Measurements from ENCODE around the gene VASP. TPM values are rescaled to one million over a fixed set of nuclear protein-coding genes. Genes with fewer than 3 reads are reported as not detected.

Gene VASP
- total RNA-seq, 1 experiment from 2014 or later = 144 TPM

DNA sequence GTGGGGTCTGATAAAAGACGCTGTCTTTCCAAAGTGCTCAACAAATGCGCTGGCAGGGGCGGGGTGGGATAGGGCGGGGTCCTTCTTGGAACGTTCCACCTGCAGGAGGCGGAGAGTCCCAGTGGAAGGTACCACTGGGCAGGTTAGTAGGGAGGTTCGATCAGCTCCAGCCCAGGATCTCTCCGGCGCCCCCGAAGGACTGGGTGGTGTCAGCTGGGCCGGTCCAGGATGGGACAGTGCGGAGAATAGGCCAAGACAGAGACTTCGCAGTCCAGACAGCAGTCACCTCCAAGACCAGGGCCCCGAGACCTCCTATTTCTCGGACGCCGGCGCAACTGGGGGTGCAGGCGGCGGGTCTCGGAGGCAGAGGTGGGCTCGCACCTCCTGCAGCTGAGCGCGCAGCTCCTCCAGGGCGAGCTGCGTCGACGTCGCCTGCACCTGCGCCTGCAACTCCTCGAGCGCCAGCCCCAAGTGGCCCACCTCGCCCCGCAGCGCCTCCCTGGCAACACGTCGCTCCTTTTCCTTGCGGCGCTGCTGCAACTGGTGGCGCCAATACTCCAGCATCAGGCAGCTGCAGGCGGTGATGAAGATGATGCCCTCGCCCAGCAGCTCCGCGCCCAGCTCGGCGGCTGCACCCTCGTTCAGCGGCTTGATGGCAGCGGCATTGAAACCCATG is 21.6 kb downstream of the VASP start (continued):
- TF ChIP-seq SOX15 (CRISPR knock-in tag; IDR thresholded peaks at IDR 0.05) (no peak), HMGA2 (CRISPR knock-in tag; IDR thresholded peaks at IDR 0.05) (no peak), TCF7 (CRISPR knock-in tag; IDR thresholded peaks at IDR 0.05; ENCODE audit: low read depth) (no peak), TEAD1 (CRISPR knock-in tag; IDR thresholded peaks at IDR 0.05) (0 out of 2 replicates have a peak, but pooled peaks have one; percentile 46), JUN (CRISPR knock-in tag; IDR thresholded peaks at IDR 0.05) (no peak), NR2C2 (CRISPR knock-in tag; IDR thresholded peaks at IDR 0.05) (peak; percentile 45; the same call in 1 of the 2 replicates), PRRX2 (CRISPR knock-in tag; IDR thresholded peaks at IDR 0.05) (peak; percentile 91), MXD4 (CRISPR knock-in tag; IDR thresholded peaks at IDR 0.05; ENCODE audit: borderline replicate concordance) (no peak), CREB1 (CRISPR knock-in tag; IDR thresholded peaks at IDR 0.05) (no peak; the same call in 1 of the 2 replicates), ZNF263 (CRISPR knock-in tag; IDR thresholded peaks at IDR 0.05; ENCODE audit: low read depth) (no peak), ETV6 (CRISPR knock-in tag; IDR thresholded peaks at IDR 0.05) (peak; percentile 65; the same call in 1 of the 2 replicates), ZBTB21 (CRISPR knock-in tag; IDR thresholded peaks at IDR 0.05; ENCODE audit: borderline replicate concordance) (no peak), SP1 (CRISPR knock-in tag; conservative IDR thresholded peaks at IDR 0.05) (peak; percentile 72), NR1H2 (CRISPR knock-in tag; IDR thresholded peaks at IDR 0.05) (no peak), ZNF396 (CRISPR knock-in tag; IDR thresholded peaks at IDR 0.05; ENCODE audit: borderline replicate concordance) (no peak), ZNF671 (CRISPR knock-in tag; IDR thresholded peaks at IDR 0.05) (0 out of 2 replicates have a peak, but pooled peaks have one; percentile 64), TP53 (CRISPR knock-in tag; IDR thresholded peaks at IDR 0.05) (no peak), JAZF1 (CRISPR knock-in tag; IDR thresholded peaks at IDR 0.05) (no peak)
- TF ChIP-seq, protein P1, sequence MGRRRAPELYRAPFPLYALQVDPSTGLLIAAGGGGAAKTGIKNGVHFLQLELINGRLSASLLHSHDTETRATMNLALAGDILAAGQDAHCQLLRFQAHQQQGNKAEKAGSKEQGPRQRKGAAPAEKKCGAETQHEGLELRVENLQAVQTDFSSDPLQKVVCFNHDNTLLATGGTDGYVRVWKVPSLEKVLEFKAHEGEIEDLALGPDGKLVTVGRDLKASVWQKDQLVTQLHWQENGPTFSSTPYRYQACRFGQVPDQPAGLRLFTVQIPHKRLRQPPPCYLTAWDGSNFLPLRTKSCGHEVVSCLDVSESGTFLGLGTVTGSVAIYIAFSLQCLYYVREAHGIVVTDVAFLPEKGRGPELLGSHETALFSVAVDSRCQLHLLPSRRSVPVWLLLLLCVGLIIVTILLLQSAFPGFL (CRISPR knock-in tag; IDR thresholded peaks at IDR 0.05; ENCODE audit: borderline replicate concordance) = no peak
- TF ChIP-seq, protein P2, sequence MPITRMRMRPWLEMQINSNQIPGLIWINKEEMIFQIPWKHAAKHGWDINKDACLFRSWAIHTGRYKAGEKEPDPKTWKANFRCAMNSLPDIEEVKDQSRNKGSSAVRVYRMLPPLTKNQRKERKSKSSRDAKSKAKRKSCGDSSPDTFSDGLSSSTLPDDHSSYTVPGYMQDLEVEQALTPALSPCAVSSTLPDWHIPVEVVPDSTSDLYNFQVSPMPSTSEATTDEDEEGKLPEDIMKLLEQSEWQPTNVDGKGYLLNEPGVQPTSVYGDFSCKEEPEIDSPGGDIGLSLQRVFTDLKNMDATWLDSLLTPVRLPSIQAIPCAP (CRISPR knock-in tag; IDR thresholded peaks at IDR 0.05) = 0 out of 2 replicates have a peak, but pooled peaks have one; percentile 63
- TF ChIP-seq, protein P3, sequence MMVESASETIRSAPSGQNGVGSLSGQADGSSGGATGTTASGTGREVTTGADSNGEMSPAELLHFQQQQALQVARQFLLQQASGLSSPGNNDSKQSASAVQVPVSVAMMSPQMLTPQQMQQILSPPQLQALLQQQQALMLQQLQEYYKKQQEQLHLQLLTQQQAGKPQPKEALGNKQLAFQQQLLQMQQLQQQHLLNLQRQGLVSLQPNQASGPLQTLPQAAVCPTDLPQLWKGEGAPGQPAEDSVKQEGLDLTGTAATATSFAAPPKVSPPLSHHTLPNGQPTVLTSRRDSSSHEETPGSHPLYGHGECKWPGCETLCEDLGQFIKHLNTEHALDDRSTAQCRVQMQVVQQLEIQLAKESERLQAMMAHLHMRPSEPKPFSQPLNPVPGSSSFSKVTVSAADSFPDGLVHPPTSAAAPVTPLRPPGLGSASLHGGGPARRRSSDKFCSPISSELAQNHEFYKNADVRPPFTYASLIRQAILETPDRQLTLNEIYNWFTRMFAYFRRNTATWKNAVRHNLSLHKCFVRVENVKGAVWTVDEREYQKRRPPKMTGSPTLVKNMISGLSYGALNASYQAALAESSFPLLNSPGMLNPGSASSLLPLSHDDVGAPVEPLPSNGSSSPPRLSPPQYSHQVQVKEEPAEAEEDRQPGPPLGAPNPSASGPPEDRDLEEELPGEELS (CRISPR knock-in tag; IDR thresholded peaks at IDR 0.05) = peak; percentile 78; the same call in 1 of the 2 replicates
- TF ChIP-seq, protein P4, sequence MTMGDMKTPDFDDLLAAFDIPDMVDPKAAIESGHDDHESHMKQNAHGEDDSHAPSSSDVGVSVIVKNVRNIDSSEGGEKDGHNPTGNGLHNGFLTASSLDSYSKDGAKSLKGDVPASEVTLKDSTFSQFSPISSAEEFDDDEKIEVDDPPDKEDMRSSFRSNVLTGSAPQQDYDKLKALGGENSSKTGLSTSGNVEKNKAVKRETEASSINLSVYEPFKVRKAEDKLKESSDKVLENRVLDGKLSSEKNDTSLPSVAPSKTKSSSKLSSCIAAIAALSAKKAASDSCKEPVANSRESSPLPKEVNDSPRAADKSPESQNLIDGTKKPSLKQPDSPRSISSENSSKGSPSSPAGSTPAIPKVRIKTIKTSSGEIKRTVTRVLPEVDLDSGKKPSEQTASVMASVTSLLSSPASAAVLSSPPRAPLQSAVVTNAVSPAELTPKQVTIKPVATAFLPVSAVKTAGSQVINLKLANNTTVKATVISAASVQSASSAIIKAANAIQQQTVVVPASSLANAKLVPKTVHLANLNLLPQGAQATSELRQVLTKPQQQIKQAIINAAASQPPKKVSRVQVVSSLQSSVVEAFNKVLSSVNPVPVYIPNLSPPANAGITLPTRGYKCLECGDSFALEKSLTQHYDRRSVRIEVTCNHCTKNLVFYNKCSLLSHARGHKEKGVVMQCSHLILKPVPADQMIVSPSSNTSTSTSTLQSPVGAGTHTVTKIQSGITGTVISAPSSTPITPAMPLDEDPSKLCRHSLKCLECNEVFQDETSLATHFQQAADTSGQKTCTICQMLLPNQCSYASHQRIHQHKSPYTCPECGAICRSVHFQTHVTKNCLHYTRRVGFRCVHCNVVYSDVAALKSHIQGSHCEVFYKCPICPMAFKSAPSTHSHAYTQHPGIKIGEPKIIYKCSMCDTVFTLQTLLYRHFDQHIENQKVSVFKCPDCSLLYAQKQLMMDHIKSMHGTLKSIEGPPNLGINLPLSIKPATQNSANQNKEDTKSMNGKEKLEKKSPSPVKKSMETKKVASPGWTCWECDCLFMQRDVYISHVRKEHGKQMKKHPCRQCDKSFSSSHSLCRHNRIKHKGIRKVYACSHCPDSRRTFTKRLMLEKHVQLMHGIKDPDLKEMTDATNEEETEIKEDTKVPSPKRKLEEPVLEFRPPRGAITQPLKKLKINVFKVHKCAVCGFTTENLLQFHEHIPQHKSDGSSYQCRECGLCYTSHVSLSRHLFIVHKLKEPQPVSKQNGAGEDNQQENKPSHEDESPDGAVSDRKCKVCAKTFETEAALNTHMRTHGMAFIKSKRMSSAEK (CRISPR knock-in tag; IDR thresholded peaks at IDR 0.05; ENCODE audit: borderline replicate concordance) = no peak; the same call in 1 of the 2 replicates
- TF ChIP-seq, protein P5, sequence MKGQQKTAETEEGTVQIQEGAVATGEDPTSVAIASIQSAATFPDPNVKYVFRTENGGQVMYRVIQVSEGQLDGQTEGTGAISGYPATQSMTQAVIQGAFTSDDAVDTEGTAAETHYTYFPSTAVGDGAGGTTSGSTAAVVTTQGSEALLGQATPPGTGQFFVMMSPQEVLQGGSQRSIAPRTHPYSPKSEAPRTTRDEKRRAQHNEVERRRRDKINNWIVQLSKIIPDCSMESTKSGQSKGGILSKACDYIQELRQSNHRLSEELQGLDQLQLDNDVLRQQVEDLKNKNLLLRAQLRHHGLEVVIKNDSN (CRISPR knock-in tag; IDR thresholded peaks at IDR 0.05) = peak; percentile 34; the same call in 1 of the 2 replicates
- TF ChIP-seq, protein P6, sequence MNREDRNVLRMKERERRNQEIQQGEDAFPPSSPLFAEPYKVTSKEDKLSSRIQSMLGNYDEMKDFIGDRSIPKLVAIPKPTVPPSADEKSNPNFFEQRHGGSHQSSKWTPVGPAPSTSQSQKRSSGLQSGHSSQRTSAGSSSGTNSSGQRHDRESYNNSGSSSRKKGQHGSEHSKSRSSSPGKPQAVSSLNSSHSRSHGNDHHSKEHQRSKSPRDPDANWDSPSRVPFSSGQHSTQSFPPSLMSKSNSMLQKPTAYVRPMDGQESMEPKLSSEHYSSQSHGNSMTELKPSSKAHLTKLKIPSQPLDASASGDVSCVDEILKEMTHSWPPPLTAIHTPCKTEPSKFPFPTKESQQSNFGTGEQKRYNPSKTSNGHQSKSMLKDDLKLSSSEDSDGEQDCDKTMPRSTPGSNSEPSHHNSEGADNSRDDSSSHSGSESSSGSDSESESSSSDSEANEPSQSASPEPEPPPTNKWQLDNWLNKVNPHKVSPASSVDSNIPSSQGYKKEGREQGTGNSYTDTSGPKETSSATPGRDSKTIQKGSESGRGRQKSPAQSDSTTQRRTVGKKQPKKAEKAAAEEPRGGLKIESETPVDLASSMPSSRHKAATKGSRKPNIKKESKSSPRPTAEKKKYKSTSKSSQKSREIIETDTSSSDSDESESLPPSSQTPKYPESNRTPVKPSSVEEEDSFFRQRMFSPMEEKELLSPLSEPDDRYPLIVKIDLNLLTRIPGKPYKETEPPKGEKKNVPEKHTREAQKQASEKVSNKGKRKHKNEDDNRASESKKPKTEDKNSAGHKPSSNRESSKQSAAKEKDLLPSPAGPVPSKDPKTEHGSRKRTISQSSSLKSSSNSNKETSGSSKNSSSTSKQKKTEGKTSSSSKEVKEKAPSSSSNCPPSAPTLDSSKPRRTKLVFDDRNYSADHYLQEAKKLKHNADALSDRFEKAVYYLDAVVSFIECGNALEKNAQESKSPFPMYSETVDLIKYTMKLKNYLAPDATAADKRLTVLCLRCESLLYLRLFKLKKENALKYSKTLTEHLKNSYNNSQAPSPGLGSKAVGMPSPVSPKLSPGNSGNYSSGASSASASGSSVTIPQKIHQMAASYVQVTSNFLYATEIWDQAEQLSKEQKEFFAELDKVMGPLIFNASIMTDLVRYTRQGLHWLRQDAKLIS (CRISPR knock-in tag; IDR thresholded peaks at IDR 0.05; ENCODE audit: borderline replicate concordance) = peak; percentile 62; the same call in 1 of the 2 replicates
- TF ChIP-seq, protein P7, sequence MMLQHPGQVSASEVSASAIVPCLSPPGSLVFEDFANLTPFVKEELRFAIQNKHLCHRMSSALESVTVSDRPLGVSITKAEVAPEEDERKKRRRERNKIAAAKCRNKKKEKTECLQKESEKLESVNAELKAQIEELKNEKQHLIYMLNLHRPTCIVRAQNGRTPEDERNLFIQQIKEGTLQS (CRISPR knock-in tag; conservative IDR thresholded peaks at IDR 0.05) = no peak
- TF ChIP-seq, protein P8, sequence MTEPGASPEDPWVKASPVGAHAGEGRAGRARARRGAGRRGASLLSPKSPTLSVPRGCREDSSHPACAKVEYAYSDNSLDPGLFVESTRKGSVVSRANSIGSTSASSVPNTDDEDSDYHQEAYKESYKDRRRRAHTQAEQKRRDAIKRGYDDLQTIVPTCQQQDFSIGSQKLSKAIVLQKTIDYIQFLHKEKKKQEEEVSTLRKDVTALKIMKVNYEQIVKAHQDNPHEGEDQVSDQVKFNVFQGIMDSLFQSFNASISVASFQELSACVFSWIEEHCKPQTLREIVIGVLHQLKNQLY (CRISPR knock-in tag; IDR thresholded peaks at IDR 0.05) = no peak

Measured in WTC11 (cell line).